Measurements from ENCODE around the gene TMED1.

The TMED1 gene

GRCh38 chr19:10831987-10832938, 3.7 kb downstream of the TMED1 start:
- no peak for DNase-seq (ENCODE audit: low read depth, low spot score)

GRCh38 chr19:10830931-10831779, 4.9 kb downstream of the TMED1 start:
- DNase-seq (ENCODE audit: low read depth, low spot score), result no peak

GRCh38 chr19:10830370-10830769, 5.6 kb downstream of the TMED1 start:
- DNase-seq (ENCODE audit: low read depth, low spot score), result no peak

- DNase-seq (ENCODE audit: low read depth, low spot score), result no peak
Measured at GRCh38 chr19:10829967-10830366, 6.0 kb downstream of the TMED1 start.

- DNase-seq (ENCODE audit: low read depth, low spot score), result no peak
Measured at GRCh38 chr19:10828981-10829821, 6.8 kb downstream of the TMED1 start.

- no peak for DNase-seq (ENCODE audit: low read depth, low spot score)
Measured at GRCh38 chr19:10826846-10827245, 9.2 kb downstream of the TMED1 start.

GRCh38 chr19:10826231-10826630, 9.8 kb downstream of the TMED1 start:
- DNase-seq (ENCODE audit: low read depth, low spot score), result no peak

GRCh38 chr19:10823690-10824089, 12.3 kb downstream of the TMED1 start:
- no peak for DNase-seq (ENCODE audit: low read depth, low spot score)

GRCh38 chr19:10820173-10820572, 15.8 kb downstream of the TMED1 start:
- no peak for DNase-seq (ENCODE audit: low read depth, low spot score)

GRCh38 chr19:10819124-10820060, 16.6 kb downstream of the TMED1 start:
- DNase-seq (ENCODE audit: low read depth, low spot score), result no peak

- DNase-seq (ENCODE audit: low read depth, low spot score), result no peak
Measured at GRCh38 chr19:10818301-10819123, 17.5 kb downstream of the TMED1 start.

GRCh38 chr19:10817291-10818038, 18.5 kb downstream of the TMED1 start:
- no peak for DNase-seq (ENCODE audit: low read depth, low spot score)

DNA sequence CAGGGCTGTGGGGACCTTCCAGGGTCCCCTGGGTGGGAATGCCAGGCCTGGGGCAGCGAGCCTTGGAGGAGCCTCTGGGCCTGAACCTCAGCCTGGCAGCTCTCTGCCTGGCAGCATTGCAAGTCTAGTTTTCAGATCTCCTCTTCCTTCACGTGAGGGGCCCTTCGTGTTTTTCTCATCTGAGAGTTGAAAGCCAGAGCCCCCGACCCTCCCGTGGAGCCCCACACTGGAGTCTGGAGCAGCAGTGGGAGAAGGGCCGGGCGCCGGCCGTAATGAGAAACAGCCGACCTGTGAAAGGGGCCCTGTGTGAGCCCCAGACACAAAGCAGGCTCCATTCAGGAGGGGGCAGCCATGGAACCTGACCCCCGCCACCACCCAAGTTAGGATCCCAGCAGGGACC, 19.3 kb downstream of the TMED1 start:
- no peak for DNase-seq (ENCODE audit: low read depth, low spot score)

GRCh38 chr19:10815969-10816644, 19.9 kb downstream of the TMED1 start:
- DNase-seq (ENCODE audit: low read depth, low spot score), result no peak

- DNase-seq (ENCODE audit: low read depth, low spot score), result no peak
Measured at GRCh38 chr19:10815007-10815536, 20.9 kb downstream of the TMED1 start.

GRCh38 chr19:10812902-10813404, 23.1 kb downstream of the TMED1 start:
- DNase-seq (ENCODE audit: low read depth, low spot score), result no peak

GRCh38 chr19:10812196-10812595, 23.8 kb downstream of the TMED1 start:
- DNase-seq (ENCODE audit: low read depth, low spot score), result no peak
